ENCODE results near the gene SMG9.

DNA sequence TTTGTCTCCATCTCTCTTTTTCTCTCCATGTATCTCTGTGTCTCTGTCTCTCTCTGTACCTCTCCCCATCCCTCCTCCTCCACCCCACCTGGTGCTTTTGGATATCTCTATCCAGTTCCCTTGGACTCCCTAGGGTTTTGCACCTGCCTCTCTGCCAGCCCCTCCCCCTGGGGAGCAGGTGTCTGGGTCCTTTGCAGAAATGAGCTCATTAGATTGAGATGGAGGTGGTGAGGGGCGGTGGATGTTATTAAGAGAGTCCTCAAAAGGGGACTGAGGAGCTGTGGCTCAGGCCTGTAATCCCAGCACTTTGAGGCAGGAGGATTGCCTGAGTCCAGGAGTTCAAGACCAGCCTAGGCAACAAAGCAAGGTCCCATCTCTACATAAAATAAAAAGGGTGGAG lies 23.9 kb upstream of the SMG9 start:
- TF ChIP-seq, protein P1, sequence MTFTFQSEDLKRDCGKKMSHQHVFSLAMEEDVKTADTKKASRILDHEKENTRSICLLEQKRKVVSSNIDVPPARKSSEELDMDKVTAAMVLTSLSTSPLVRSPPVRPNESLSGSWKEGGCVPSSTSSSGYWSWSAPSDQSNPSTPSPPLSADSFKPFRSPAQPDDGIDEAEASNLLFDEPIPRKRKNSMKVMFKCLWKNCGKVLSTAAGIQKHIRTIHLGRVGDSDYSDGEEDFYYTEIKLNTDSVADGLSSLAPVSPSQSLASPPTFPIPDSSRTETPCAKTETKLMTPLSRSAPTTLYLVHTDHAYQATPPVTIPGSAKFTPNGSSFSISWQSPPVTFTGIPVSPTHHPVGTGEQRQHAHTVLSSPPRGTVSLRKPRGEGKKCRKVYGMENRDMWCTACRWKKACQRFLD (tag by site-specific recombination; IDR thresholded peaks at IDR 0.05): no peak
- TF ChIP-seq CTCF (tag by site-specific recombination; IDR thresholded peaks at IDR 0.05) (no peak), ZFP69B (tag by site-specific recombination; IDR thresholded peaks at IDR 0.05) (no peak), PRDM4 (tag by site-specific recombination; IDR thresholded peaks at IDR 0.05) (no peak), KLF9 (tag by site-specific recombination; IDR thresholded peaks at IDR 0.05; ENCODE audit: low read depth) (no peak)
